WERI-Rb-1 (cell line): ENCODE measurements around the gene ZBTB22.
"Not testable (repeated sequence)": the region's sequence is repeated elsewhere in the genome, so short reads cannot be mapped to it uniquely, and the experiment has no call there.

ENCODE experiments used
- DNase-seq: peaks from one replicate; pipeline ENCODE4 v3.0.0-alpha.2; 2020
- H3K27ac ChIP-seq: fragments of 250-450 bp; sonication (Bioruptor Pico); 2 replicates; pipeline ENCODE4 v1.5.1; 2020; ENCODE audit warnings: mild to moderate bottlenecking, moderate library complexity
- H3K27me3 ChIP-seq: fragments of 250-450 bp; sonication (Bioruptor Pico); 2 replicates; pipeline ENCODE4 v1.5.1; 2021; ENCODE audit warnings: mild to moderate bottlenecking, low read depth, moderate library complexity; ENCODE audit not compliant: insufficient read depth, severe bottlenecking
- H3K36me3 ChIP-seq: fragments of 250-450 bp; sonication (Bioruptor Pico); 2 replicates; pipeline ENCODE4 v1.5.1; 2020; ENCODE audit warnings: mild to moderate bottlenecking, moderate library complexity
- H3K4me3 ChIP-seq: 2 replicates; pipeline ENCODE4 v1.5.1; 2011; ENCODE audit warnings: low read depth, mild to moderate bottlenecking, control low read depth, low read length
- H3K9me3 ChIP-seq: fragments of 250-450 bp; sonication (Bioruptor Pico); 2 replicates; pipeline ENCODE4 v1.5.1; 2021; ENCODE audit warnings: mild to moderate bottlenecking, moderate library complexity; ENCODE audit not compliant: severe bottlenecking
- CTCF ChIP-seq: IDR thresholded peaks from 2 replicates; pipeline ENCODE4 v1.5.1; 2011; ENCODE audit warnings: low read depth, mild to moderate bottlenecking, control low read depth, inconsistent platforms, low read length

ZBTB22 gene

GRCh38 chr6:33356295-33356694, 38.8 kb upstream of the ZBTB22 start:
- no peak for DNase-seq
- TF ChIP-seq CTCF: no peak
- Histone ChIP-seq H3K27me3 (no peaks in the 10 kb centered on the region), H3K4me3 (no peak overlapping the region), H3K9me3 (peaks cover 10% of the 10 kb centered on the region), H3K36me3 (no peaks in the 10 kb centered on the region), H3K27ac (no peak overlapping the region)

- peaks cover 10% of the 10 kb centered on the region for H3K9me3 ChIP-seq
- not testable (repeated sequence) for H3K27ac ChIP-seq, H3K36me3 ChIP-seq, H3K4me3 ChIP-seq, DNase-seq, H3K27me3 ChIP-seq
These were observed 38.3 kb upstream of the ZBTB22 start for GRCh38 chr6:33355860-33356259.

GRCh38 chr6:33347816-33348215, 30.3 kb upstream of the ZBTB22 start:
- no peak overlapping the region for H3K27ac ChIP-seq

GRCh38 chr6:33346972-33347371, 29.4 kb upstream of the ZBTB22 start:
- H3K27ac ChIP-seq, H3K9me3 ChIP-seq, H3K4me3 ChIP-seq, H3K27me3 ChIP-seq, DNase-seq, H3K36me3 ChIP-seq: not testable (repeated sequence)

More at GRCh38 chr6:33347816-33348215, 30.3 kb upstream of the ZBTB22 start:
- TF ChIP-seq CTCF: no peak
- DNase-seq: no peak
- no peak overlapping the region for H3K4me3 ChIP-seq
- H3K9me3 ChIP-seq: no peaks in the 10 kb centered on the region
- no peaks in the 10 kb centered on the region for H3K36me3 ChIP-seq
- H3K27me3 ChIP-seq: no peaks in the 10 kb centered on the region

GRCh38 chr6:33344701-33345697, 27.5 kb upstream of the ZBTB22 start:
- H3K36me3 ChIP-seq: no peaks in the 10 kb centered on the region
- no peaks in the 10 kb centered on the region for H3K27me3 ChIP-seq
- TF ChIP-seq CTCF: peak; percentile 78
- DNase-seq: peak; percentile 80
- H3K27ac ChIP-seq: no peak overlapping the region
- H3K9me3 ChIP-seq: no peaks in the 10 kb centered on the region
- no peak overlapping the region for H3K4me3 ChIP-seq

- TF ChIP-seq CTCF: no peak
- H3K9me3 ChIP-seq: no peaks in the 10 kb centered on the region
- no peaks in the 10 kb centered on the region for H3K36me3 ChIP-seq
- no peak for DNase-seq
- H3K4me3 ChIP-seq: no peak overlapping the region
- H3K27me3 ChIP-seq: no peaks in the 10 kb centered on the region
- no peak overlapping the region for H3K27ac ChIP-seq
These were observed 26.5 kb upstream of the ZBTB22 start for GRCh38 chr6:33343953-33344611.

GRCh38 chr6:33343606-33343952, 26.0 kb upstream of the ZBTB22 start:
- not testable (repeated sequence) for H3K27me3 ChIP-seq, H3K4me3 ChIP-seq, DNase-seq, H3K36me3 ChIP-seq, H3K9me3 ChIP-seq, H3K27ac ChIP-seq
